MCF 10A (cell line): ENCODE measurements around the gene SLC25A28. TPM values are rescaled to one million over a fixed set of nuclear protein-coding genes. Genes with fewer than 3 reads are reported as not detected.
"Not testable (repeated sequence)": the region's sequence is repeated elsewhere in the genome, so short reads cannot be mapped to it uniquely, and the experiment has no call there.

ENCODE experiments used
- BruUV-seq: library from RNA; stranded (reverse); fragments of 400-500 nt; replicated peaks from 2 replicates; lab custom pipeline; 2021; lab: Mats Ljungman, UMichigan
- CTCF ChIA-PET: fragments of 300-600 bp; sonication (Branson Sonifier 250); formaldehyde crosslinking; extraction: SDS; loops from one replicate; lab custom pipeline; 2021; ENCODE audit warnings: antibody characterized with exemption, inconsistent platforms; lab: Yijun Ruan, JAX
- POLR2A ChIA-PET: fragments of 300-600, 350-650 bp; sonication (Branson Sonifier 250); formaldehyde crosslinking; extraction: SDS; loops from one replicate; lab custom pipeline; 2020; ENCODE audit warnings: antibody characterized with exemption, inconsistent platforms; lab: Yijun Ruan, JAX
- DNase-seq: peaks from one replicate; pipeline ENCODE4 v3.0.0-alpha.2; 2018; ENCODE audit not compliant: unreplicated experiment
- H3K27ac Mint-ChIP-seq: one replicate; pipeline ENCODE4 v1.8.0; 2022; ENCODE audit warnings: mild to moderate bottlenecking, low read depth, mixed read lengths; ENCODE audit not compliant: unreplicated experiment
- H3K27me3 Mint-ChIP-seq: one replicate; pipeline ENCODE4 v1.8.0; 2022; ENCODE audit warnings: mixed read lengths; ENCODE audit not compliant: insufficient read depth, unreplicated experiment
- H3K36me3 Mint-ChIP-seq: one replicate; pipeline ENCODE4 v1.8.0; 2022; ENCODE audit warnings: mild to moderate bottlenecking, moderate library complexity, mixed read lengths; ENCODE audit not compliant: insufficient read depth, unreplicated experiment
- H3K4me1 Mint-ChIP-seq: one replicate; pipeline ENCODE4 v1.8.0; 2022; ENCODE audit warnings: mixed read lengths; ENCODE audit not compliant: insufficient read depth, unreplicated experiment
- H3K4me3 Mint-ChIP-seq: one replicate; pipeline ENCODE4 v1.8.0; 2022; ENCODE audit warnings: mild to moderate bottlenecking, moderate library complexity, mixed read lengths; ENCODE audit not compliant: unreplicated experiment
- H3K9me3 Mint-ChIP-seq: one replicate; pipeline ENCODE4 v1.8.0; 2022; ENCODE audit warnings: mixed read lengths; ENCODE audit not compliant: unreplicated experiment
- CTCF ChIP-seq: fragments of 200-600 bp; IDR thresholded peaks from one replicate; pipeline ENCODE4 v1.8.0; 2022; ENCODE audit warnings: antibody characterized with exemption, mild to moderate bottlenecking; ENCODE audit not compliant: unreplicated experiment
- intact Hi-C: fragments of 100-400 bp; cut with micrococcal nuclease; formaldehyde crosslinking; loops from 2 replicates; pipeline ENCODE4 v1.14.1; 2022
- total RNA-seq: library from RNA; stranded (reverse); gene quantifications from 2 replicates; pipeline ENCODE4 v1.2.3, GENCODE V29; 2022

SLC25A28 gene
- total RNA-seq, 1 experiment from 2014 or later: 46.3 TPM

DNA sequence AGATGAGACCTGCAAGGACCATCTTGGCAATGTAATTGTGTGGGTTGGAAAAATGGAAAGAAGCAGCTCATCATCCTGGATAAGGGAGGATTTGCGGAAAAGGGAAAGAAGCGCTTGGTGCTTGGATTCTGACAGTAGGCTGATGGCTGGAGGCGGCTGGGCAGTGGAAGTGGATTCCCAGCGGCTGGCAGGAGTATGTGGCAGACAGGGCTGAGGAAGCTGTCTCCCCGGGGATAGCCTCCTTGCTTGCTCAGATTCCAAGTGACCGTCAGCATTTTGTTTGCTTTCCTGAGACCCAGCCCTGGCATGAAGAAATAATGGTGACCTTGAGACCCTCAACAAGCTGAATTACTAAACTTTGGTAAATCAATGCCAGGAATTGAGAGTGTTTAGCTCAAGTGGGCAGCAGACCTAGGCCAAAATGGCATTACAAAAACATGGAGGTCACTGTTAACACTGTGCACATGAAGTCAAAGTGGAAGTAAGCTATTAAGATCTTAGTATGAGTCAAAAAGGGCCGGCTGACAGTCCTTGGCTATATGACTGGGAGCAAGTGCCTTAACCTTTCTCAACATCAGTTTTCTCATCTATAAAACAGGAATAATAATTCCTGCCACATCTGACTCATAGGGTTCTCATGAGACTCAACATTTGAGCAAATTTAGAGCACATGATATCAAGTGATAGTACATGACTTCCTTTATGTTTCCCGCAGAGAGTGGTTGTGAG is 21.3 kb downstream of the SLC25A28 start:
- Mint-ChIP-seq H3K36me3 (no peaks in the 10 kb centered on the region), H3K27ac (no peak overlapping the region), H3K27me3 (no peaks in the 10 kb centered on the region), H3K9me3 (no peaks in the 10 kb centered on the region), H3K4me1 (no peaks in the 10 kb centered on the region), H3K4me3 (no peak overlapping the region)
- intact Hi-C loops: no loop called here
- POLR2A ChIA-PET: interaction anchor here (1.7 kb wide), 1 partner anchor 22 kb away, joined by 5 read pairs; the partner anchor contains the start of gene SLC25A28
- no TSS peak for BruUV-seq
- no peak for DNase-seq
- TF ChIP-seq CTCF: no peak
- CTCF ChIA-PET: interaction anchor here (0.6 to 2.4 kb wide), 8 partner anchors 10 to 358 kb away, joined by 3 to 22 read pairs (median 3); no protein-coding TSS in a partner anchor

- H3K27me3 Mint-ChIP-seq: no peaks in the 10 kb centered on the region
- no peaks in the 10 kb centered on the region for H3K9me3 Mint-ChIP-seq
- H3K36me3 Mint-ChIP-seq: no peaks in the 10 kb centered on the region
- no peak for DNase-seq
- BruUV-seq: no TSS peak
- intact Hi-C loops: no loop called here
- POLR2A ChIA-PET: interaction anchor here (1.7 kb wide), 1 partner anchor 23 kb away, joined by 5 read pairs; the partner anchor contains the start of gene SLC25A28
- H3K4me1 Mint-ChIP-seq: no peaks in the 10 kb centered on the region
- no peak overlapping the region for H3K4me3 Mint-ChIP-seq
- CTCF ChIA-PET: interaction anchor here (0.7 to 1.7 kb wide), 4 partner anchors 11 to 33 kb away, joined by 3 to 5 read pairs (median 3); no protein-coding TSS in a partner anchor
- H3K27ac Mint-ChIP-seq: no peak overlapping the region
- TF ChIP-seq CTCF: no peak
Observed at GRCh38 chr10:99598011-99598410, 22.2 kb downstream of the SLC25A28 start.

GRCh38 chr10:99596708-99597107 is 23.5 kb downstream of the SLC25A28 start:
- CTCF ChIA-PET: interaction anchor here (1.1 to 1.8 kb wide), 3 partner anchors 15 to 162 kb away, joined by 3 to 6 read pairs (median 6); no protein-coding TSS in a partner anchor
- BruUV-seq, H3K27me3 Mint-ChIP-seq, H3K9me3 Mint-ChIP-seq, intact Hi-C loops, H3K27ac Mint-ChIP-seq, DNase-seq, H3K36me3 Mint-ChIP-seq, POLR2A ChIA-PET, H3K4me3 Mint-ChIP-seq, H3K4me1 Mint-ChIP-seq: not testable (repeated sequence)

- no peak overlapping the region for H3K27ac Mint-ChIP-seq
- H3K27me3 Mint-ChIP-seq: no peaks in the 10 kb centered on the region
- no peaks in the 10 kb centered on the region for H3K9me3 Mint-ChIP-seq
- BruUV-seq: no TSS peak
- ChIA-PET POLR2A (no interaction called here), CTCF (interaction anchor here (0.5 to 1.8 kb wide), 5 partner anchors 14 to 161 kb away, joined by 3 to 6 read pairs (median 6); no protein-coding TSS in a partner anchor)
- no peak for DNase-seq
- no peaks in the 10 kb centered on the region for H3K4me1 Mint-ChIP-seq
- TF ChIP-seq CTCF: no peak
- no peak overlapping the region for H3K4me3 Mint-ChIP-seq
- H3K36me3 Mint-ChIP-seq: no peaks in the 10 kb centered on the region
- intact Hi-C loops: no loop called here
Observed at GRCh38 chr10:99595770-99596465, 24.3 kb downstream of the SLC25A28 start.
